Skin of body (tissue), 2 donors: Measurements from ENCODE around the gene JAG2. TPM values are rescaled to one million over a fixed set of nuclear protein-coding genes. Genes with fewer than 3 reads are reported as not detected.

Experiments
- DNase-seq: peaks from one replicate; lab custom pipeline; 2025; lab: John Stamatoyannopoulos, UW
- total RNA-seq: library from RNA; depleted of rRNA; stranded (reverse); fragments of >200 nt; gene quantifications from one replicate; pipeline ENCODE4 v1.2.3, GENCODE V29; 2014

Gene JAG2
- total RNA-seq = 27.0 TPM

DNA sequence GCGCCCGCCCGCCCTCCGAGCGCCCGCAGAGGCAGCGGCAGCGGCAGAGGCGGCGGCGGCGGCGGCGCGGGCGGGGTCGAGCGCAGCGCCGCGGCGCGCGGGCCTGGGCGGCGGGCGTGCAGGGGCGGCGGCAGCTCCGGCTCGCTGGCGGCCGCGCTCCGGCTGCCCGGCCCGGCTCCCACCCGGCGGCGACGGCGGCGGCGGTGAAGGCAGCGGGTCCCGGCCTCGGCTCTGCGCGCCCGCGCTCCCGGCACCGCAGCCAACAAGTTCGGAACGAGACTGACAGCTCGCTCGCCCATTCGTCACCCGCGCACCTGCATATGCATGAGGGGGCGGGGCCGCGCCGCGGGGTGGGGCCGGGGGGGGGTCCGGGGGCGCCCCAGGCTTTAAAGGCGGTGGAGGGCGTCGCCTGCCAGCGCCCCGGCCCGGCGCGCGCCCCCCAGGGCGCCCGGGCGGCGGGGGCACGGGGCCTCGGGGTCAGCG, at the start of gene JAG2:
TSS of gene JAG2 (minus strand) at position 281 of the 483 bp plus-strand sequence. CDS start 356 bp downstream, outside the sequence.
- no peak for DNase-seq

DNA sequence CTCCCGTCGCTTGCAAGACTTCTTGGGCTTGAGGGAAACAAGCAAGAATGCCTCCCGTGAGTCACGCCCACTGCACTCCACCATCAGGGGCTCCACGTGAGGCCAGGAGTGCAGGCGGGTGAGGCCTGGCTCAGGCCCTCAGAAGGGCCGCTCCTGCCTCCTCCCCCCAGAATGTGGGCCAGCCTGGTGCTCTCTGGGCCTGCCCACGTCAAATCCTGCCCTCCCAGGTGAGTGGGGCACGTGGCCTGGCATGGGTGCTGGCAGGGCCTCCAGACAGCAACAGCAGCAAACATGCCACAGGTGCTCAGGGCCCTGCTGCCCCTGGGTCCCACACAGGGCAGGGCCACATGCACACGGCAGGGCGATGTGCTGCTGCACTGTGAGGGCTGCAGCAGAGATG, 49.2 kb upstream of the JAG2 start:
- DNase-seq = no peak

- no peak for DNase-seq
Observed at GRCh38 chr14:105216490-105217247, 48.1 kb upstream of the JAG2 start.

DNA sequence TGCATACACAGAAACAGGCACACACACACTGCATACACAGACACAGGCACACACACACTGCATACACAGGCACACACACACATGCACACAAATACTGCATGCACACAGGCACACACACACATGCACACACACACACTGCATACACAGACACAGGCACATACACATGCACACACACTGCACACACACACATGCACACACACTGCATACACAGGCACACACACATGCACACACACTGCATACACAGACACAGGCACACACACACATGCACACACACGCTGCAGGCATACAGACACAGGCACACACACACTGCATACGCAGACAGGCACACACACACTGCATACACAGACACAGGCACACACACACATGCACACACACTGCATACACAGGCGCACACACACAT, 47.0 kb upstream of the JAG2 start:
- DNase-seq = no peak

GRCh38 chr14:105214324-105214915, 45.8 kb upstream of the JAG2 start:
- DNase-seq = no peak

DNA sequence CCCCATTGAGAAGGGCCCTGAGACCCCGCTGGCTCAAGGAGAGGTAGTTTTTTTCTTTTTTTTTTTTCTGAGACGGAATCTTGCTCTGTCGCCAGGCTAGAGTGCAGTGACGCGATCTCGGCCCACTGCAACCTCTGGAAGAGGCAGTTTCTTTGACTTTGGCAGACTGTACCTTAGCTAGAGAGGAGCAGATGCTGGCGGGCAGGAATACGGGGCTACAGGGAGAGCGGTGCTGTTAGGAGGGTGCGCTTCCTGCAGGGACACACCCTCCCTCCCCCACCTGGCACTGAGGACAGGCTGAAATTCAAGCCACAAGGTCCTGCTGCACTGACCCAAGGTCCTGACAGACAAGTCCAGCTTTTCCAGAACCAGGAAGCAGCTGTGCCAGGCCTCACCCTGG, 44.8 kb upstream of the JAG2 start:
- DNase-seq = no peak

DNA sequence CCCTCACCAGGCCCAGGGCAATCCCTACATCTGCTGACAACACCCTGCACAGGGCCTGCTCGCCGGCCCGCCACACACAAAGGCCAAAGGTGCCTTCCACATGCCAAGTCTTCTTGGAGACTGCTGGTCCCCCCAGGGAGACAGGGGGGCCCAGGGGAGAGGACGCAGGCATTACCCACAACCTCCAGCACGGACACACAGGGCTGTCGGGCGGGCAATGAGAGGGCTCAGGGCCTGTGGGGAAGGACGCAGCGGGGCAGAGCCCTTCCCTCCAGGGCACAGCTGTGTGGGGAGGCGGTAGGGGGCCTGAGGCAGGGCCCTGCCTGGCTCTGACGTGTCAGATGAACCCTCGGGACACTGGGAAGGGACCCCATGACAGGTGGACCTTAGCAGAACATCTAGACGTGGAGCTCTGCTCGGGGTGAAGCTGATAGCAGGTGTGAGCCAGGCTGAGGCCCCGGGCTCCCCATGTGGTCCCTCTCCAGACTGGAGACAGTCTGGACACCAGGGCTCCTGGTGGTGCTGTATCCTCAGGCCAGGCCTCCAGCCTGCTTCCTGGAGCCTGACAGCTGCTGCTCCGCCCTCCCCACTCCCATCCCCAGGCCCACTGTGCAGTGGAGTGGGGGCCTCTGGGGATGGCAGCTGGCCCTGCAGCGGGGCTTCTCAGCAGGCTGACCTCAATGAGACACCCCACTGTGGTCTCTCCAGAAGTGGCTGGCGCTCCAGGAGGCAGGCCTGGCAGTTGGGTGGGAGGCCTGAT, 44.1 kb upstream of the JAG2 start:
- DNase-seq = no peak

DNA sequence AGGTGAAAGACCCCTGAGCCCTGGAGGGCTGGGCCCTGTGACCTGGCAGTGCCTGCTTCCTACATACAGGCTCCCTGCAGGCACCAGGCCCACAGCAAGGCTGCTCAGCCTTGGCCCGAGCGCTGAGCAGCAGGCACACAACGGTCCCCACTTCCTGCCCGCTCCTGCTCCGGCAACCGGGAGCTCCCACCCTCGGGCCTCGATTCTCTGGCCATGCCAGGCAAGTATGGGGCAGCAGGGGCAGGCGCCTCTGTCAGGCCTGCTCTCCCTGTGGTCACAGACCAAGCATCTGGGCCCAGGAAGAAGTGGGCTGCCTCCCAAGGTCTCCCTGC, 43.1 kb upstream of the JAG2 start:
- no peak for DNase-seq

- DNase-seq = no peak
Observed at GRCh38 chr14:105211086-105211757, 42.6 kb upstream of the JAG2 start.

- no peak for DNase-seq
Observed at GRCh38 chr14:105210266-105211025, 41.9 kb upstream of the JAG2 start.

GRCh38 chr14:105209646-105210045, 41.1 kb upstream of the JAG2 start:
- DNase-seq = no peak

DNA sequence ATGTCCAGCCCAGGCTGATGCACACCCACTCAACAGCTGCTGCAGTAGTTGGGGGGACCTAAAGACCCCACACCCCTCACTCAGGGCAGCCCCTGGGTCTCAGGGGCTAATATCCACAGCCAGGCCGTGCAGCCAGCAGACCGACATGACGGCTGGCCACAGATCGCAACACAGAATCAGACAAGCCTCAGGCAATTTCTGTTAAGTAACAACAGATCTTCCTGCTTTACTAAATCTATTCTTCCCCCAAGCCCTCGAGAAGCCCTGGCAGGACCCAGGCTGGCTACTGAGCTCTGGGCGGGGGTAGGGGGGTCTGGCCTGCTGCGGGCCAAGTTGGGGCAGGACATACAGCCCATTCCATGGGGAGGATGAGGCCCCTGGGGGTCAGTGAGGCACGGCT, 40.5 kb upstream of the JAG2 start:
- DNase-seq = no peak

DNA sequence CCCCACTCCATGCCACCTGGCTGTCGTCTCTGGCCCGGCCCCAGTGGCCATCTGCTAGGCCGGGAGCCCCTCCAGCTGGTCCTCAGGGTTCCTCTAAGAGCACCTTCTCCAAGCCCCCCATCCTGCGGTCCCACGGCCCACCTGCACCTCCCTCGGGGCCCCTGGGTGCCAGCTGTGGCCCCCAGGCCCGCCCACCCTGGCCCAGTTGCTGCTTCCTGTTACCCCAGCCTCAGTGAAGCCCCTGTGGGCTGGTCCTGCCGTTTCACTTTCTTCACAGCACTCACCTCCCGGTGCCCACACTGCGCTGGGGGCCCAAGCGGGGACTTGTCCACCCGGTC, 40.1 kb upstream of the JAG2 start:
- DNase-seq = no peak

DNA sequence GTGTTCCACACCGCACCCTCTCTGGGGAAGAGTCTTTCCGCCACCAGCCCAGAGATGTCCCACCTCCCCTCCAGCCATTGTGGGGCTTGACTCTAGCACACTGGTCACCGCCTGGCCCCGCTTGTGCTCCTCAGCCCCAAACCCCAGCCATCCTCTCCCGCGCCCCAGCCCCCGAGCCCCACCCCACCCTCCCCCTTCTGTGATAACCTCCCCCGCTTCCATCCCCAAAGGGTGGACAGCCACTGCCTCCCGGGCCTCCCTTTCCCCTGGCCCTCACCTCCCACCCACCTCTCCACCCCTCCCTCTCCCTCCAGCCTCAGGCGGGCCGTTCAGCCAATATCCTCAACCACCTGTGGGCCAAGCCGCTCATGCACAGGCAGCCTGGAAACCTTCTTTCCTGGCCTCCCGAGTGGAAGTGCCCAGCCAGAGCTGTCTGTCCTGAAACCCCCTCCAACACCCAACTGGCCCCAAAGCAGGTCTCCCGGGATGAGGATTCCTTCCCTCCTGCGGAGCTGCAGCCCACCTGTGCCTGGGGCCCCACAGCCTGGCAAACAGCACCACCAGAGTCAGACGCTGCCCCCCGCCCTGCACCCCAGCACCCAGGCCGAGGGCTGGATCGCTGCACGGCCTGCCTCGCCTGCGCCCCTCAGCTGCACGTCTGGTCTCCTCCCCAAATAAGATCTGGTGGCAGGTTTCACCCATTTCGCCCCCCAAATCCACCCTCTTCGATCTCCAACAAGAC, 39.6 kb upstream of the JAG2 start:
- DNase-seq = no peak

DNA sequence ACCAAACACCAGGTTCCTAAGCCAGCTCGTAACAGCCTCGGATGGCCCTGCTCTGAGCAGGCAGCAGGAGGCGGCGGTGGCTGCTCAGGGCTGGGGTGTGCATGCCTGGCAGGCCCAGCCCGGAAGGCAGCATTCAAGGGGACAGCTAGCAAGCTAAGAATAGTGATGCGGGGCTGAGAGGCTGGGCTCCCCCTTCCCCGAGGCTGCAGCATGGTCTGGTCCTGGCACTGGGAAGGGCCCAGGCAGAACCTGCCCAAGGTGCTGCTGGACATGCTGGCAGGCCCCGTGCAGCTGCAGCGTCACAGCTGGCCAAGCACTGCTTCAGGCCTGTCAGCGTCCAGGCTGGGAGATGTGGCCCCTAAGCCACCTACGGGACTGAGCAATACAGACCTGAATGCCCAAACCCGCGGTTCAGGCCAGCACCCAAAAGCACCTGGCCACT, 38.9 kb upstream of the JAG2 start:
- no peak for DNase-seq

- no peak for DNase-seq
Observed at GRCh38 chr14:105206873-105207272, 38.3 kb upstream of the JAG2 start.

DNA sequence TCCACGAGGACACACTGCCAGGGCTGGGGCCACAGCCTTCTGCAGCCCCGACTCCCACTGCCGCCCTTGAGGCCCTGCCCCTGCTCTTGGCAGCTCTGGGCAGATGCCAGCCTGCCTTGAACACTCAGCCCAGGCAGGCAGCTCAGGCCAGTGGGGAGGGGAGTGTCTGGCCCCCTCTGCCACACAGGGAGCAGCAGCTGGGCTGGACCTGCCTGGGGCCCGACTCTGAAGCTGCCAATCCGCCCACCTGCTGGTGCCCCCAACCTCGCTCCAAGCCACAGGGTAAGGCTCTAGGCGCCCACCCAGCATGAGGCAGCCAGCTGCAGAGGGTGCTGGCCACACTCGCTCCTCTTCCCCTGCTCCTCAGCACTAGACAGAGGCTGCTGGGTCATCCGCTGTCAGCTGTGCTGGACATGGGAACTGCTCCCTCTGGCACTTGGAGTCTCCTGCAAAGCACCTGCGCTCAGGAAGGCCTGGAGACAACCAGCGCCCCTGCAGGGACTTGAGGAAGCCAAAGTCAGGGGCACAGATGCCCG, 37.2 kb upstream of the JAG2 start:
- DNase-seq = no peak

- DNase-seq = no peak
Observed at GRCh38 chr14:105204931-105205672, 36.5 kb upstream of the JAG2 start.

DNA sequence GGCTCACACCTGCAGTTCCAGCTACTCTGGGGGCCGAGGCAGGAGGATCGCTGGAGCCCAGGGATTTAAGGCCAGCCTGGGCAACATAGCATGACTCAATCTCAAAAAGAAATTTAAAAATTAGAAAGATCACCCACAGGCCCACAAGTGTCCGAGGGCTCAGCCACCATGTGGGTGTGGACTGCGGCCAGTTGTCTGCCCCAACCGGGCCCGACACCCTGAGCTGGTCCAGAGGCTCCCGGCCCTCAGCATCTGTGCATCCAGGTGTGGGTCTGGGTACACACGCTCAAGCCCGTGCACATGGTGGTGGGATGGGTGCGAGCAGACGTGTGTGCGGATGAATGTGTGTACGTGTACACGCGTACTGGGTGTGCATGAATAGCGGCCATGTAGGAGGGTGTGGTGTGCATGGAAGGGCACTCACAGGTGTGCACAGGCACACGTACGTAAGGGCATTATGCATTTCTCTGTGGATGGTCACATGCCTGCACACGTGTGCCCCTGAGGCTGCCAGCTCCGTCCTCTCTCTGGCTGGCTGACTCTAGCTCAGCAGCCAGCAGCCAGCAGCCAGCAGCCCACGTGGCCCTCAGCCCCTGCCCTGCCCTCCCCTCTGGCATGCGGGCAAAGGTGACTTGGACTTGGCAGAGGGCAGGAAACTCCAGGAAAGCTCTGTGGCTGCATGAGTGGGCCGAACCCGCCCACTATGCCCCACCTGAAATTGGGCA, 35.8 kb upstream of the JAG2 start:
- no peak for DNase-seq
